Liver (tissue), 9 donors: Measurements from ENCODE around the gene PARN. TPM values are rescaled to one million over a fixed set of nuclear protein-coding genes. Genes with fewer than 3 reads are reported as not detected.

Source experiments
- DNase-seq: peaks from one replicate; pipeline ENCODE4 v3.0.0-alpha.2; 2017; ENCODE audit warnings: low spot score
- H3K27ac ChIP-seq, 2 donors: one replicate each; pipeline ENCODE4 v1.7.0; 2013; ENCODE audit warnings: inconsistent platforms in 2 of 2, low read length in 2 of 2, control low read depth in 1 of 2, low read depth in 1 of 2, mild to moderate bottlenecking in 1 of 2
- H3K27me3 ChIP-seq, 4 donors: one replicate each; pipeline versions ENCODE4 v1.6.1 to v1.7.0; 2013; ENCODE audit warnings: low read length in 3 of 4, inconsistent platforms in 1 of 4, mild to moderate bottlenecking in 1 of 4, moderate library complexity in 1 of 4; ENCODE audit not compliant: control insufficient read depth in 4 of 4, insufficient read depth in 4 of 4
- H3K36me3 ChIP-seq, 4 donors: one replicate each; pipeline versions ENCODE4 v1.6.1 to v1.7.0; 2013; ENCODE audit warnings: low read length in 3 of 4, mild to moderate bottlenecking in 3 of 4, low read depth in 1 of 4, moderate library complexity in 1 of 4; ENCODE audit not compliant: control insufficient read depth in 4 of 4, insufficient read depth in 3 of 4
- H3K4me1 ChIP-seq, 4 donors: one replicate each; pipeline versions ENCODE4 v1.6.1 to v1.7.0; 2013; ENCODE audit warnings: low read length in 3 of 4, mild to moderate bottlenecking in 3 of 4, moderate library complexity in 1 of 4; ENCODE audit not compliant: control insufficient read depth in 4 of 4, insufficient read depth in 4 of 4
- H3K4me3 ChIP-seq, 3 donors: one replicate each; pipeline versions ENCODE4 v1.6.1 to v1.7.0; 2013; ENCODE audit warnings: low read length in 3 of 3, control low read depth in 1 of 3, low read depth in 1 of 3, mild to moderate bottlenecking in 1 of 3
- H3K9ac ChIP-seq, 2 donors: one replicate each; pipeline ENCODE4 v1.7.0; 2013; ENCODE audit warnings: low read length in 2 of 2, mild to moderate bottlenecking in 2 of 2, moderate library complexity in 2 of 2, control low read depth in 1 of 2, low read depth in 1 of 2
- H3K9me3 ChIP-seq, 4 donors: one replicate each; pipeline versions ENCODE4 v1.6.1 to v1.7.0; 2013; ENCODE audit warnings: low read length in 3 of 4; ENCODE audit not compliant: control insufficient read depth in 4 of 4
- RAD21 ChIP-seq, 2 donors: IDR thresholded peaks; 2 replicates each; pipeline ENCODE4 v1.6.1; 2016; ENCODE audit warnings: antibody characterized with exemption in 2 of 2, mild to moderate bottlenecking in 2 of 2
- RXRA ChIP-seq, 2 donors: IDR thresholded peaks; 2 replicates each; pipeline ENCODE4 v1.6.1; 2017 to 2018; ENCODE audit warnings: antibody characterized with exemption in 2 of 2, mild to moderate bottlenecking in 1 of 2
- TAF1 ChIP-seq: conservative IDR thresholded peaks from 2 replicates; pipeline ENCODE4 v1.6.1; 2016; ENCODE audit warnings: antibody characterized with exemption, mild to moderate bottlenecking
- YY1 ChIP-seq: IDR thresholded peaks from 2 replicates; pipeline ENCODE4 v1.6.1; 2016; ENCODE audit warnings: antibody characterized with exemption, mild to moderate bottlenecking
- ZBTB33 ChIP-seq: IDR thresholded peaks from 2 replicates; pipeline ENCODE4 v1.6.1; 2016; ENCODE audit warnings: antibody characterized with exemption
- WGBS: extraction: QIAGEN DNeasy Blood & Tissue Kit; methylation state at CpG from one replicate; pipeline ENCODE4 v1.1.7; 2013; 5-methylcytosine and 5-hydroxymethylcytosine counted together
- polyA plus RNA-seq, 2 donors: library from polyadenylated mRNA; stranded (reverse) in 1 of 2; unstranded in 1 of 2; fragments of 200-250 nt in 1 of 2; fragments of >200 nt in 1 of 2; fragmentation: Nextera tagmentation in 1 of 2; extraction: Ambion mirVana in 1 of 2; gene quantifications; one replicate each; pipeline versions ENCODE4 v1.2.1 to v1.2.3, GENCODE V29; 2013 to 2015
- total RNA-seq, 2 donors: library from RNA; depleted of rRNA; stranded (reverse); fragments of >200 nt; gene quantifications; one replicate each; pipeline ENCODE4 v1.2.3, GENCODE V29; 2014
- TF ChIP-seq, protein P1 (sequence below): IDR thresholded peaks from 2 replicates; pipeline ENCODE4 v1.6.1; 2016; ENCODE audit warnings: antibody characterized with exemption
- TF ChIP-seq, protein P2 (sequence below): fragments of 150-350 bp; IDR thresholded peaks from 2 replicates; pipeline ENCODE4 v1.5.1; 2017; ENCODE audit warnings: improper control_type of control experiment, low read depth, low read length; ENCODE audit not compliant: missing input control
- donor health status: healthy.
- donor health status: healthy.
- donor health status: healthy.
- donor health status: healthy.
- donor health status: healthy.

Gene PARN
- total and polyA plus RNA-seq, 4 donors, result 7.9 to 19.7 (median 9.7) TPM

GRCh38 chr16:14522671-14523070 is 107.4 kb downstream of the PARN start (continued):
- TF ChIP-seq, protein P1, sequence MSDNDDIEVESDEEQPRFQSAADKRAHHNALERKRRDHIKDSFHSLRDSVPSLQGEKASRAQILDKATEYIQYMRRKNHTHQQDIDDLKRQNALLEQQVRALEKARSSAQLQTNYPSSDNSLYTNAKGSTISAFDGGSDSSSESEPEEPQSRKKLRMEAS, result no peak

DNA sequence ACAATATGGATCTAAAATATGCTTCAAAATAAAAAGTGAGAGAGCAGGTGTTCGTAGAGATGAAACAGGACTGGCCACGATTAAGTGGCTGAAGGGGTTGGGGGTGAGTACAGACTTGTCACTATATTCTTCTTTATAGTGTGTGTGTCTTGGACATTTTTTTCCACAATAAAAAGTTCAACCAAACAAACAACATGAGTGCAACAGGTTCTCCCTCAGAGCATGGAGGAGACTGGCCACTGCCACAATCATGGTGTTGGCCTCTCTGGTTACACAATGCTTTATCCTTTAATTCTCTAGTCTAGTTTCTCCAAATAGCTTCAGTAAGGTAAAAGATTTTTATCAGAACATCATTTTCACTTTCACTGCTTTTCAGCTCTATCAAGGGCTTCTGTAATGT is 109.3 kb downstream of the PARN start:
- TF ChIP-seq RXRA (IDR thresholded peaks at IDR 0.05) (no peak), YY1 (no peak), ZBTB33 (no peak)
- TF ChIP-seq, protein P1, result no peak
- no peak for DNase-seq
- no peaks in the 10 kb centered on the region for H3K9me3 ChIP-seq
- no peak overlapping the region for H3K4me3 ChIP-seq
- no peak overlapping the region for H3K27ac ChIP-seq
- no peak overlapping the region for H3K9ac ChIP-seq
- peaks cover 0 to 4% (median 0%) of the 10 kb centered on the region in 4 donors for H3K4me1 ChIP-seq
- no peaks in the 10 kb centered on the region for H3K36me3 ChIP-seq
- no peaks in the 10 kb centered on the region for H3K27me3 ChIP-seq
- 96% methylated on average over 2 of the region's 2 CpGs for WGBS

- no peak overlapping the region for H3K9ac ChIP-seq
- no peaks in the 10 kb centered on the region for H3K9me3 ChIP-seq
- WGBS, result 95% methylated on average over 3 of the region's 3 CpGs
- H3K27me3 ChIP-seq, result no peaks in the 10 kb centered on the region
- H3K27ac ChIP-seq, result no peak overlapping the region
- no peak overlapping the region for H3K4me3 ChIP-seq
- peaks cover under 1 to 18% (median 10%) of the 10 kb centered on the region in 4 donors for H3K4me1 ChIP-seq
- TF ChIP-seq, protein P2, sequence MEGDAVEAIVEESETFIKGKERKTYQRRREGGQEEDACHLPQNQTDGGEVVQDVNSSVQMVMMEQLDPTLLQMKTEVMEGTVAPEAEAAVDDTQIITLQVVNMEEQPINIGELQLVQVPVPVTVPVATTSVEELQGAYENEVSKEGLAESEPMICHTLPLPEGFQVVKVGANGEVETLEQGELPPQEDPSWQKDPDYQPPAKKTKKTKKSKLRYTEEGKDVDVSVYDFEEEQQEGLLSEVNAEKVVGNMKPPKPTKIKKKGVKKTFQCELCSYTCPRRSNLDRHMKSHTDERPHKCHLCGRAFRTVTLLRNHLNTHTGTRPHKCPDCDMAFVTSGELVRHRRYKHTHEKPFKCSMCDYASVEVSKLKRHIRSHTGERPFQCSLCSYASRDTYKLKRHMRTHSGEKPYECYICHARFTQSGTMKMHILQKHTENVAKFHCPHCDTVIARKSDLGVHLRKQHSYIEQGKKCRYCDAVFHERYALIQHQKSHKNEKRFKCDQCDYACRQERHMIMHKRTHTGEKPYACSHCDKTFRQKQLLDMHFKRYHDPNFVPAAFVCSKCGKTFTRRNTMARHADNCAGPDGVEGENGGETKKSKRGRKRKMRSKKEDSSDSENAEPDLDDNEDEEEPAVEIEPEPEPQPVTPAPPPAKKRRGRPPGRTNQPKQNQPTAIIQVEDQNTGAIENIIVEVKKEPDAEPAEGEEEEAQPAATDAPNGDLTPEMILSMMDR, result no peak
- TF ChIP-seq, protein P1, result no peak
- no peak for DNase-seq
- no peaks in the 10 kb centered on the region for H3K36me3 ChIP-seq
These were observed 115.1 kb downstream of the PARN start for GRCh38 chr16:14514967-14515366.

- Histone ChIP-seq H3K9ac (no peak overlapping the region), H3K4me1 (peaks cover 2 to 28% (median 16%) of the 10 kb centered on the region in 4 donors), H3K9me3 (no peaks in the 10 kb centered on the region), H3K4me3 (no peak overlapping the region), H3K36me3 (no peaks in the 10 kb centered on the region), H3K27ac (no peak overlapping the region), H3K27me3 (no peaks in the 10 kb centered on the region)
- TF ChIP-seq TAF1, result no peak
- no peak for TF ChIP-seq RAD21 (IDR thresholded peaks at IDR 0.05)
- TF ChIP-seq ZBTB33, result no peak
- TF ChIP-seq, protein P1, result no peak
- 94% methylated on average over 10 of the region's 10 CpGs for WGBS
- DNase-seq, result no peak
These were observed 116.5 kb downstream of the PARN start for GRCh38 chr16:14513389-14514107.
